IMR-90 (cell line): Measurements from ENCODE around the gene SMCHD1. TPM values are rescaled to one million over a fixed set of nuclear protein-coding genes. Genes with fewer than 3 reads are reported as not detected.

Experiments
- ATAC-seq: fragments of 200-7000 bp; cut with Tn5 transposase; 2 replicates; pipeline ENCODE4 v1.9.1; 2020; ENCODE audit warnings: low read depth, mild to moderate bottlenecking, moderate library complexity
- BruUV-seq: library from RNA; stranded (reverse); fragments of 400-500 nt; replicated peaks from 2 replicates; lab custom pipeline; 2021; lab: Mats Ljungman, UMichigan
- CTCF ChIA-PET: fragments of 300-600 bp; formaldehyde crosslinking; extraction: SDS; loops from one replicate; lab custom pipeline; 2021; ENCODE audit warnings: antibody characterized with exemption; lab: Yijun Ruan, JAX
- POLR2A ChIA-PET: fragments of 300-600 bp; sonication (Branson Sonifier 250); formaldehyde crosslinking; loops from one replicate; lab custom pipeline; 2022; ENCODE audit warnings: antibody characterized with exemption; ENCODE audit not compliant: unreplicated experiment; lab: Charles Lee
- DNase-seq: peaks from one replicate; pipeline ENCODE4 v3.0.0; 2013
- H2AFZ ChIP-seq: replicated peaks from 2 replicates; pipeline ENCODE3; 2013; ENCODE audit warnings: low read length, mild to moderate bottlenecking; ENCODE audit not compliant: poor library complexity
- H2AK5ac ChIP-seq: 2 replicates; pipeline ENCODE4 v1.6.1; 2013; ENCODE audit warnings: low read depth, low read length, inconsistent platforms
- H2AK9ac ChIP-seq: replicated peaks from 2 replicates; pipeline ENCODE3; 2013; ENCODE audit warnings: mild to moderate bottlenecking, low read depth, low read length, moderate library complexity; ENCODE audit not compliant: poor library complexity
- H2BK120ac ChIP-seq: 2 replicates; pipeline ENCODE4 v1.6.1; 2013; ENCODE audit warnings: low read depth, low read length, inconsistent platforms
- H2BK15ac ChIP-seq: 3 replicates; pipeline ENCODE4 v1.6.1; 2013; ENCODE audit warnings: low read depth, low read length, inconsistent platforms
- H2BK20ac ChIP-seq: 2 replicates; pipeline ENCODE4 v1.6.1; 2013; ENCODE audit warnings: low read depth, mild to moderate bottlenecking, inconsistent platforms, low read length, moderate library complexity
- H2BK5ac ChIP-seq: 2 replicates; pipeline ENCODE4 v1.6.1; 2013; ENCODE audit warnings: mild to moderate bottlenecking, low read depth, low read length, inconsistent platforms; ENCODE audit not compliant: poor library complexity, severe bottlenecking
- H3K14ac ChIP-seq: replicated peaks from 2 replicates; pipeline ENCODE4 v1.6.1; 2013; ENCODE audit warnings: low read depth, low read length, inconsistent platforms
- H3K18ac ChIP-seq: 2 replicates; pipeline ENCODE4 v1.6.1; 2013; ENCODE audit warnings: low read depth, low read length, control low read depth
- H3K23ac ChIP-seq: 2 replicates; pipeline ENCODE4 v1.6.1; 2013; ENCODE audit warnings: low read depth, low read length, inconsistent platforms
- H3K27ac ChIP-seq: 2 replicates; pipeline ENCODE4 v1.5.1; 2013; ENCODE audit warnings: mild to moderate bottlenecking, control low read depth, low read length; ENCODE audit not compliant: insufficient read depth
- H3K27me3 ChIP-seq: 2 replicates; pipeline ENCODE4 v1.6.1; 2013; ENCODE audit warnings: low read length; ENCODE audit not compliant: control insufficient read depth, insufficient read depth
- H3K36me3 ChIP-seq: 2 replicates; pipeline ENCODE4 v1.6.1; 2013; ENCODE audit warnings: low read length, mixed read lengths; ENCODE audit not compliant: control insufficient read depth, insufficient read depth
- H3K4ac ChIP-seq: 2 replicates; pipeline ENCODE4 v1.6.1; 2013; ENCODE audit warnings: low read depth, low read length, inconsistent platforms
- H3K4me1 ChIP-seq: 2 replicates; pipeline ENCODE4 v1.6.1; 2013; ENCODE audit warnings: low read length, mixed read lengths; ENCODE audit not compliant: control insufficient read depth, insufficient read depth
- H3K4me2 ChIP-seq: 2 replicates; pipeline ENCODE4 v1.6.1; 2013; ENCODE audit warnings: low read depth, mild to moderate bottlenecking, control low read depth, low read length, moderate library complexity
- H3K4me3 ChIP-seq: 2 replicates; pipeline ENCODE4 v1.5.1; 2013; ENCODE audit warnings: low read depth, mild to moderate bottlenecking, control low read depth, low read length, moderate library complexity; ENCODE audit not compliant: insufficient read depth
- H3K56ac ChIP-seq: 2 replicates; pipeline ENCODE4 v1.6.1; 2013; ENCODE audit warnings: low read length, inconsistent platforms; ENCODE audit not compliant: insufficient read depth; ENCODE audit errors: extremely low read depth
- H3K79me1 ChIP-seq, 2 experiments: 2 replicates each; pipeline ENCODE4 v1.6.1; 2013; ENCODE audit warnings: low read length in 2 of 2, inconsistent platforms in 1 of 2, low read depth in 1 of 2
- H3K9ac ChIP-seq: 2 replicates; pipeline ENCODE4 v1.6.1; 2013; ENCODE audit warnings: low read depth, low read length, control low read depth
- H3K9me1 ChIP-seq: 2 replicates; pipeline ENCODE4 v1.6.1; 2013; ENCODE audit warnings: low read length, inconsistent platforms; ENCODE audit not compliant: insufficient read depth
- H3K9me3 ChIP-seq: 2 replicates; pipeline ENCODE4 v1.6.1; 2013; ENCODE audit warnings: low read length; ENCODE audit not compliant: control insufficient read depth, insufficient read depth
- H4K20me1 ChIP-seq: 2 replicates; pipeline ENCODE4 v1.6.1; 2013; ENCODE audit warnings: low read length, inconsistent platforms; ENCODE audit not compliant: insufficient read depth
- H4K5ac ChIP-seq: 2 replicates; pipeline ENCODE4 v1.6.1; 2013; ENCODE audit warnings: mild to moderate bottlenecking, low read depth, low read length, control low read depth
- H4K8ac ChIP-seq, 2 experiments: 2 replicates each; pipeline ENCODE4 v1.6.1; 2013; ENCODE audit warnings: low read depth in 2 of 2, low read length in 2 of 2, control low read depth in 1 of 2, inconsistent platforms in 1 of 2
- H4K91ac ChIP-seq: 2 replicates; pipeline ENCODE4 v1.6.1; 2013; ENCODE audit warnings: low read depth, low read length, inconsistent platforms; ENCODE audit not compliant: insufficient read depth
- BHLHE40 ChIP-seq: fragments of 150-350 bp; IDR thresholded peaks from 2 replicates; pipeline ENCODE4 v1.6.1; 2016; ENCODE audit warnings: mild to moderate bottlenecking, low read depth, low read length
- CEBPB ChIP-seq: IDR thresholded peaks from 2 replicates; pipeline ENCODE4 v1.6.1; 2012; ENCODE audit warnings: low read depth, low read length, improper control_type of control experiment
- CHD1 ChIP-seq: IDR thresholded peaks from 2 replicates; pipeline ENCODE4 v1.6.1; 2012; ENCODE audit warnings: low read depth, low read length, improper control_type of control experiment
- CTCF ChIP-seq: conservative IDR thresholded peaks from 2 replicates; pipeline ENCODE4 v1.5.1; 2012; ENCODE audit warnings: mild to moderate bottlenecking, low read depth, low read length, improper control_type of control experiment
- FOS ChIP-seq: fragments of 150-350 bp; IDR thresholded peaks from 2 replicates; pipeline ENCODE4 v1.6.1; 2016; ENCODE audit warnings: low read depth, low read length
- MAFK ChIP-seq: IDR thresholded peaks from 2 replicates; pipeline ENCODE4 v1.6.1; 2012; ENCODE audit warnings: low read depth, low read length, improper control_type of control experiment
- MAZ ChIP-seq: IDR thresholded peaks from 2 replicates; pipeline ENCODE4 v1.6.1; 2012; ENCODE audit warnings: low read depth, mild to moderate bottlenecking, low read length, improper control_type of control experiment, moderate library complexity, borderline replicate concordance
- MXI1 ChIP-seq: IDR thresholded peaks from 2 replicates; pipeline ENCODE4 v1.6.1; 2012; ENCODE audit warnings: low read depth, mild to moderate bottlenecking, low read length, moderate library complexity, borderline replicate concordance
- NFE2L2 ChIP-seq: fragments of 150-350 bp; IDR thresholded peaks from 2 replicates; pipeline ENCODE4 v1.6.1; 2016; ENCODE audit warnings: low read depth, mild to moderate bottlenecking, low read length
- POLR2A ChIP-seq: IDR thresholded peaks from 2 replicates; pipeline ENCODE4 v1.6.1; 2012; ENCODE audit warnings: mild to moderate bottlenecking, low read depth, low read length
- RAD21 ChIP-seq: IDR thresholded peaks from 2 replicates; pipeline ENCODE4 v1.6.1; 2012; ENCODE audit warnings: low read length, improper control_type of control experiment
- RCOR1 ChIP-seq: IDR thresholded peaks from 2 replicates; pipeline ENCODE4 v1.6.1; 2012; ENCODE audit warnings: mild to moderate bottlenecking, low read length, improper control_type of control experiment; ENCODE audit not compliant: insufficient replicate concordance
- RFX5 ChIP-seq: IDR thresholded peaks from 2 replicates; pipeline ENCODE4 v1.8.0; 2012; ENCODE audit warnings: low read depth, mild to moderate bottlenecking, low read length, moderate library complexity
- SMC3 ChIP-seq: fragments of 150-350 bp; IDR thresholded peaks from 2 replicates; pipeline ENCODE4 v1.6.1; 2016; ENCODE audit warnings: low read depth, mild to moderate bottlenecking, antibody characterized with exemption, low read length, moderate library complexity
- USF2 ChIP-seq: fragments of 150-350 bp; IDR thresholded peaks from 2 replicates; pipeline ENCODE4 v1.6.1; 2017; ENCODE audit warnings: mild to moderate bottlenecking, antibody characterized with exemption, low read length, low read depth
- WGBS, 2 experiments: methylation state at CpG; one replicate each; pipeline versions ENCODE4 v1.1.5 to v1.1.7; 2013; ENCODE audit warnings: missing lambda C conversion rate in 2 of 2; ENCODE audit not compliant: insufficient read length in 1 of 2; ENCODE audit errors: extremely low coverage in 2 of 2; 5-methylcytosine and 5-hydroxymethylcytosine counted together
- dilution Hi-C: fragments of 300-500 bp; cut with HindIII; formaldehyde crosslinking; loops from one replicate; pipeline ENCODE4 v1.14.3; 2018; ENCODE audit warnings: low sequenced_read_pairs; ENCODE audit not compliant: unreplicated experiment
- in situ Hi-C: fragments of 300-500 bp; cut with MboI; formaldehyde crosslinking; loops from 3 replicates; pipeline ENCODE4 v1.14.3; 2019; ENCODE audit warnings: low sequenced_read_pairs, inconsistent platforms, mixed read lengths
- intact Hi-C: fragments of 100-400 bp; cut with micrococcal nuclease; formaldehyde crosslinking; loops from 2 replicates; pipeline ENCODE4 v1.10.0; 2022
- polyA plus RNA-seq, 3 experiments: library from polyadenylated mRNA; depleted of rRNA; stranded (reverse); fragments of >200 nt; gene quantifications; 2 replicates each; pipeline ENCODE4 v1.2.3, GENCODE V29; 2012; ENCODE audit warnings: low replicate concordance in 1 of 3
- total RNA-seq: library from RNA; depleted of rRNA; stranded (reverse); fragments of >200 nt; gene quantifications from 2 replicates; pipeline ENCODE4 v1.2.3, GENCODE V29; 2012
- TF ChIP-seq, protein P1 (sequence below): fragments of 150-350 bp; IDR thresholded peaks from 2 replicates; pipeline ENCODE4 v1.6.1; 2016; ENCODE audit warnings: low read depth, mild to moderate bottlenecking, low read length, moderate library complexity, borderline replicate concordance

SMCHD1 gene
- total and polyA plus RNA-seq, 2 of the 4 experiments (the other 2 are of a cell fraction) = 14.8 to 47.3 TPM

DNA sequence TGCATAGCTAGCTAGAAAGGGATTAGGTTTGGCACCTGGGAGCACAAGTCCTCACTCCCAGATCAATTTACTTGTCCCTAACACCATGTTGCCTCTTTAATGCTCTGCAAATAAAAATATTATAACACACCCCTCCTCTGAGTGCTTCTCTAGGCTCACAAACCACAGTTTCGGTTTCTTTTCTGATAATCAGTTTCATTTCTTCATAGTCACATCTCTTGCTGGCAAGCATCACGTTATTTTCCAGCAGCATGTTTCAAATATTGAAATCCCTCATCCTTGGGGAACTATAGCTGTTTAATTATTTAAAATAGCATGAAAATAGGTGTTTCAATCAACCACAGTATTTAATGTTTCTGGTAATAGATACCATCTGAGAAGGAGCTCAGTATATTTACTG, 13.9 kb upstream of the SMCHD1 start:
- WGBS, 2 experiments = no CpG with 5 or more reads among the region's 2 CpGs
- Histone ChIP-seq H3K27ac (no peak overlapping the region), H3K9ac (no peak overlapping the region), H2BK15ac (no peak overlapping the region), H3K4me3 (no peak overlapping the region), H3K56ac (no peak overlapping the region), H4K91ac (no peak overlapping the region), H3K4me2 (peak overlapping the region; percentile 86), H3K23ac (no peak overlapping the region), H4K20me1 (no peaks in the 10 kb centered on the region), H3K9me1 (no peaks in the 10 kb centered on the region; the same call in 1 of the 2 replicates), H3K4me1 (peaks cover 2% of the 10 kb centered on the region; the same call in 1 of the 2 replicates), H3K79me1 (no peaks in the 10 kb centered on the region), H2AK5ac (no peak overlapping the region), H2BK5ac (no peak overlapping the region), H4K8ac (peak overlapping the region in 1 of 2 experiments; percentile 41; a peak in 2 of 4 replicates), H3K36me3 (no peaks in the 10 kb centered on the region), H2BK120ac (no peak overlapping the region), H3K27me3 (no peaks in the 10 kb centered on the region), H2AK9ac (no peak overlapping the region), H2AFZ (no peak overlapping the region), H3K18ac (no peak overlapping the region), H3K4ac (no peak overlapping the region), H3K9me3 (no peaks in the 10 kb centered on the region), H2BK20ac (no peak overlapping the region), H3K14ac (no peak overlapping the region), H4K5ac (no peak overlapping the region)
- peak; percentile 17 for DNase-seq
- no peak for TF ChIP-seq MAZ
- no peak for TF ChIP-seq USF2
- TF ChIP-seq, protein P1, sequence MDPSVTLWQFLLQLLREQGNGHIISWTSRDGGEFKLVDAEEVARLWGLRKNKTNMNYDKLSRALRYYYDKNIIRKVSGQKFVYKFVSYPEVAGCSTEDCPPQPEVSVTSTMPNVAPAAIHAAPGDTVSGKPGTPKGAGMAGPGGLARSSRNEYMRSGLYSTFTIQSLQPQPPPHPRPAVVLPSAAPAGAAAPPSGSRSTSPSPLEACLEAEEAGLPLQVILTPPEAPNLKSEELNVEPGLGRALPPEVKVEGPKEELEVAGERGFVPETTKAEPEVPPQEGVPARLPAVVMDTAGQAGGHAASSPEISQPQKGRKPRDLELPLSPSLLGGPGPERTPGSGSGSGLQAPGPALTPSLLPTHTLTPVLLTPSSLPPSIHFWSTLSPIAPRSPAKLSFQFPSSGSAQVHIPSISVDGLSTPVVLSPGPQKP = no peak
- no peak for TF ChIP-seq MXI1
- TF ChIP-seq FOS = no peak
- no peak for TF ChIP-seq POLR2A
- no peak for TF ChIP-seq SMC3
- no peak for TF ChIP-seq MAFK
- no peak for TF ChIP-seq RCOR1
- no peak for TF ChIP-seq BHLHE40
- no peak for TF ChIP-seq NFE2L2
- no peak for TF ChIP-seq CTCF
- no peak for TF ChIP-seq RFX5
- no peak for TF ChIP-seq CHD1
- TF ChIP-seq CEBPB = no peak
- no peak for TF ChIP-seq RAD21
- ChIA-PET CTCF (interaction anchor here (1.3 kb wide), 1 partner anchor 12 kb away, joined by 5 read pairs; no protein-coding TSS in a partner anchor), POLR2A (interaction anchor here (0.6 kb wide), 1 partner anchor 551 kb away, joined by 3 read pairs; no protein-coding TSS in a partner anchor)
- in situ Hi-C loops (no loop called here), dilution Hi-C loops (no loop called here), intact Hi-C loops (no loop called here)
- no TSS peak for BruUV-seq
- no peak for ATAC-seq
